Stomach smooth muscle (tissue), 2 donors: Measurements from ENCODE around the gene SCN7A.

Experiments used
- H3K27ac ChIP-seq: one replicate; pipeline ENCODE4 v1.7.0; 2013; ENCODE audit warnings: mild to moderate bottlenecking, low read length, inconsistent platforms
- H3K27me3 ChIP-seq, 2 donors: one replicate each; pipeline ENCODE4 v1.7.0; 2013; ENCODE audit warnings: low read length in 2 of 2; ENCODE audit not compliant: insufficient read depth in 2 of 2, control insufficient read depth in 1 of 2
- H3K36me3 ChIP-seq, 2 donors: one replicate each; pipeline ENCODE4 v1.7.0; 2013; ENCODE audit warnings: low read length in 2 of 2; ENCODE audit not compliant: control insufficient read depth in 2 of 2, insufficient read depth in 2 of 2
- H3K4me1 ChIP-seq: one replicate; pipeline ENCODE4 v1.7.0; 2013; ENCODE audit warnings: low read length; ENCODE audit not compliant: control insufficient read depth, insufficient read depth
- H3K4me3 ChIP-seq, 2 donors: one replicate each; pipeline ENCODE4 v1.7.0; 2013; ENCODE audit warnings: low read length in 2 of 2
- H3K9ac ChIP-seq, 2 donors: one replicate each; pipeline ENCODE4 v1.7.0; 2013; ENCODE audit warnings: low read length in 2 of 2, mild to moderate bottlenecking in 1 of 2
- H3K9me3 ChIP-seq, 2 donors: one replicate each; pipeline ENCODE4 v1.7.0; 2013; ENCODE audit warnings: low read length in 2 of 2; ENCODE audit not compliant: control insufficient read depth in 2 of 2
- donor health status: healthy.
- donor health status: Pancreatic carcinoma.

The SCN7A gene

DNA sequence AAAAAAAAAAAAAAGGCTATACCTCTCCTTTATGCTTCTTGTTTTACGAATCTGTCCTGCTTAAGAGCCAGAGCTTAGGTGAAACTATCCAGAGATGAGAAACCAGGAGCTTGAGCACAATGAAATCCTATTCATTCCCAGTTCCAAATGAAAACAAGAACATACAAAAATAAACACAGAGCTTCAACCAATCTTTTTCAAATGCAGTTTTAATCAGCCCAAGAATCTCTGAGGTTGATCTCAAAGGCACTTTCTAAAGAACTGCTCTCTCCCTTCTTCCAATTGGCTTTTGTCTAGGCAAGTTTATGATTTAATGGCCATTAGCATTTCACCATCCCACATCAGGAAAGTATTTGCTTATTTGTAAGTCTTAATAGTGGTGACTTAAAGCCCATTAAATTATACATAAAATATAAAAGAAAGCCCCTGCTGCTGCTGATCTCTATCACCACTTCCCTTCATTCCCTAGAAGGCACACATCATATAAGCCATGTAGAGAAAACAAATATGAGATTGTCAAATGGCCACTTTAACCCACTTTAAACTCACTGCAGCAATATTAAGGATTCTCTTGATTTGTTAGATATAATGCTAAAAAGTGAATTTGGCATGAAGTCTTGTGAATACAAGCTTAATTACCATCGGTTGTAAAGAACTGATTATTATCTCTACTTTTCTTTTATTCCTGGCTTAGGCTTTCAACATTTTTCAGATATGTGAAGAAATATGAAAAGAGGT lies 89.0 kb downstream of the SCN7A start:
- no peak overlapping the region for H3K27ac ChIP-seq
- H3K27me3 ChIP-seq, result no peaks in the 10 kb centered on the region
- no peak overlapping the region for H3K9ac ChIP-seq
- H3K4me1 ChIP-seq, result no peaks in the 10 kb centered on the region
- no peaks in the 10 kb centered on the region for H3K36me3 ChIP-seq
- no peaks in the 10 kb centered on the region for H3K9me3 ChIP-seq
- no peak overlapping the region for H3K4me3 ChIP-seq

DNA sequence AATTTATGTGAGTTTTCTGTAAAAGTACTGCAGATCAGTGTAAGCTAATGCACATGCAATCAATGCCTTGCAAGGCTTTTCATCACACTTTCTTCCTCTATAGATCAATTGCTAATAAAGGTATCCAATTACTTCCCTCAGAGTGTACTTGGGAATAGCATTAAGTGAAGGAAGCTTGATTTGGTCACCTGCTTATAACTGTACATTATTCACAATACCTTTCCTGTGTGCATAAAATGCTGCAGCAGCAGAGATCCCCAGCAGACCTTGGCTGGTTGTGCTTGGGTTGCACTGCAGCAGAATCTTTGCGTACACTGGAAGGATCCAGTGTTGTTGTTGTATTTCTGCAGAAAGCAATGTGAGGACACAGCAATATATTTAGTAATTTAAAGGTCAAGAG lies 99.8 kb downstream of the SCN7A start:
- Histone ChIP-seq H3K27me3 (no peaks in the 10 kb centered on the region), H3K4me1 (no peaks in the 10 kb centered on the region), H3K9me3 (no peaks in the 10 kb centered on the region), H3K9ac (no peak overlapping the region), H3K4me3 (no peak overlapping the region), H3K36me3 (no peaks in the 10 kb centered on the region), H3K27ac (no peak overlapping the region)

DNA sequence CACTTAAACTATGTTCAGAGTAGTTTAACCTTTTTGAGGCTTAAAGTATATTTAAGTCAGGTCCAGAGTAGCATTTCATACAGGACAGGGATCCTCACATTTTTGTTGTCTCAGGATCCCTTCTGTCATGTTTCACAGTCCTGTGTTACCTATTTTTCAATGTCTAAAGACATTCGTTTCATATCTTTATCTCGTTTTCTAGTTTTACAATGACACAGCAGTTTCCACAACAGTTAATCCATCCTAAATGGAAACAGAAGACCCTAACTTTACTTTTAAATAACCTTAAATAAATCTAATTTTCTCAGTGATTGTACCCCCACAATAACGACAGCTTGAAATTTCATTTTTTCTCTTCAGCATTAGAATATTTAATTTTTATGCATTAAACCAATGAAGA lies 101.0 kb downstream of the SCN7A start:
- Histone ChIP-seq H3K27me3 (no peaks in the 10 kb centered on the region), H3K27ac (no peak overlapping the region), H3K36me3 (no peaks in the 10 kb centered on the region), H3K4me3 (no peak overlapping the region), H3K9me3 (no peaks in the 10 kb centered on the region), H3K9ac (no peak overlapping the region), H3K4me1 (no peaks in the 10 kb centered on the region)

DNA sequence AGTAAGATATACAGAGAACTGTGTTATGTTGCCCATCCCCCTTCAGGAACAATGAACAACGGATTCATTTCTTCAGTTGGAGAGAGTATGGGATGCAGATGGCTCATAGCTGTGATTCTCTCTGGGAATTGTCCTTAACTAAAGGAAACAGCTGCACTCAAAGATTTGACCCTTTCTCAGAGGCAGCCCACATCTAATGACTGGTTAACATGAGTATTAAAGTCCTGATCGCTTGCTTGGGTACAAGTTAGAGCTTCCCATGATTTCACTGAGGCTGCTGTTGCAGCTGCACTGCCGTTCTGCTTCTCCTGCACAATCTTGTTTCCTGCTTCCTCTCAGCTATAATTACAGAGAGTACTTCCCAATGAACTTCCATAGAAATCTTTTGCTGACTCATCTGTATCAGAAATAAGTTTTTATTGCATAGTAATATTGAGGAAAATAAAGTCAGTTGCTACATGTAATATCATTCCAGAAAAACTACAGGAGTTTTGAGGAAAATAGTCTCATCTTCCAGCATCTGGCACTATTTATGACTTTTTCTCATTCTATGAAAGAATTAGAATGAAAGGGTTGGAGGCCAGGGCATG lies 105.5 kb downstream of the SCN7A start:
- H3K27me3 ChIP-seq, result no peaks in the 10 kb centered on the region
- no peak overlapping the region for H3K27ac ChIP-seq
- H3K36me3 ChIP-seq, result no peaks in the 10 kb centered on the region
- H3K4me1 ChIP-seq, result no peaks in the 10 kb centered on the region
- no peak overlapping the region for H3K4me3 ChIP-seq
- no peak overlapping the region for H3K9ac ChIP-seq
- H3K9me3 ChIP-seq, result no peaks in the 10 kb centered on the region

DNA sequence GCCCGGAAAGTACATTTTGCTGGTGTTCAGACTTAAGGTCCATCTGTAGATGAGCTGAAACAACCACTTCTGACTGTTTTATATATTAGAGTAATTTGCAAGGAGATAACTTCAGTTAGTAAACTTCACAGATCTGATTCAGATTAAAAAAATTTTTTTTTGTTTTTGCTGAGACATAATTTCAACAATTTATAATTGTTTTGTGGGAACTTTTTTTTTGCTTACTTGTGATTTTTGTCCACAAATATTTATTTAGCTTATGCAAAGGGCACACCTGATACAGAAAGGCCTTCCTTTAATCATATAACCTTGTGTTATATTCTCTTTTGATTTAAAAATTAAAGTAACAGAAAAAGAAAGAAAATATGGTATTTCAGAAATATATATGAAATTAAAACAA lies 108.7 kb downstream of the SCN7A start:
- Histone ChIP-seq H3K27me3 (no peaks in the 10 kb centered on the region), H3K36me3 (no peaks in the 10 kb centered on the region), H3K4me1 (no peaks in the 10 kb centered on the region), H3K9ac (no peak overlapping the region), H3K4me3 (no peak overlapping the region), H3K27ac (no peak overlapping the region), H3K9me3 (no peaks in the 10 kb centered on the region)

DNA sequence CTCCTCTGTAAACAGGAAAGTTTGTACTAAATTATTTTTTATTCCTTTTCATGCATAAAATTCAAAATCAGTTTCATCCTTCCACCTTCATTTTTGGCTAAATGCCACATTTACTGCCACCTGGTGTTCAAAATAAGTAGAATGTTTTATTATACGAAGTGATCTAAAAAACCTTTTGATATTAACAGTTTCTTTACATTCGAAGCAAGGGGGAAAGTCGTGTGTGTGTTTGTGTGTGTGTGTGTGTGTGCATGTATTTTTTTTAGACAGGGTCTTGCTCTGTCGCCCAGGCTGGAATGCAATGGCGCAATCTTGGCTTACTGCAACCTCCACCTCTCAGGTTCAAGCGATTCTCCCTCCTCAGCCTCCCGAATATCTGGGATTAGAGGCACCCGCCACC lies 109.3 kb downstream of the SCN7A start:
- Histone ChIP-seq H3K9ac (no peak overlapping the region), H3K36me3 (no peaks in the 10 kb centered on the region), H3K27ac (no peak overlapping the region), H3K9me3 (no peaks in the 10 kb centered on the region), H3K27me3 (no peaks in the 10 kb centered on the region), H3K4me1 (no peaks in the 10 kb centered on the region), H3K4me3 (no peak overlapping the region)

DNA sequence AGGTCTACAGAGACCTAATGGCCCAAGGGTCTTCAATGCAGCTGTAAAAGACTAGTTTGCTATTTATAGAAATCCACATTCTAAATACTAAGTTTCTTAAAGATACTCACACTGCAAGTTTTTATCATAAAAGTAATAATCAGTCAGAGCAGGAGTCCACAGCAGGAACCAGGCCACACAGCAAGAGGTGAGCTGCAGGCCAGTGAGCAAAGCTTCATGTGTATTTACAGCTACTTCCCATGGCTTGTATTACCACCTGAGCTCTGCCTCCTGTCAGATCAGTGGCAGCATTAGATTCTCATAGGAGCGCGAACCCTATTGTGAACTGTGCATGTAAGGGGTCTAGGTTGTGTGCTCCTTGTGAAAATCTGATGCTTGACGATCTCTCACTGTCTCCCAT lies 111.6 kb downstream of the SCN7A start:
- Histone ChIP-seq H3K9ac (no peak overlapping the region), H3K9me3 (no peaks in the 10 kb centered on the region), H3K4me3 (no peak overlapping the region), H3K27ac (no peak overlapping the region), H3K27me3 (no peaks in the 10 kb centered on the region), H3K4me1 (no peaks in the 10 kb centered on the region), H3K36me3 (no peaks in the 10 kb centered on the region)

DNA sequence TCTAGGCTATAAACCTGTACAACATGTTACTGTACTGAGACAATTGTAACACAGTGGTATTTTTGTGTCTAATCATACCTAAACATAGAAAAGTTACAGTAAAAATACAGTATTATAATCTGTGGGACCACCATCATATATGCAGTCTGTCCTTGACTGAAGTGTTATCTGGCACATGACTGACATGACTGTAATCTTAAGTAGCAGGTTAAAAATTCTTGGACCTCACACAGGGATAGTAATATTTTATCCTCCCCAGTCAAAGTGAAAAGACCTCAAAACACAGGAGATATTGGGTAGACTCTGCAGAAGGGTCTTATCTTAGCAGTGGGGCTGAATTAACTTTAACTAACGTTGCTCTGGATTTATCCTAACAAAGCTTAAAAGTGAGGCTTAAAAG lies 113.4 kb downstream of the SCN7A start:
- Histone ChIP-seq H3K4me1 (peaks cover 4% of the 10 kb centered on the region), H3K9me3 (no peaks in the 10 kb centered on the region), H3K27ac (no peak overlapping the region), H3K9ac (no peak overlapping the region), H3K27me3 (no peaks in the 10 kb centered on the region), H3K36me3 (no peaks in the 10 kb centered on the region), H3K4me3 (no peak overlapping the region)

DNA sequence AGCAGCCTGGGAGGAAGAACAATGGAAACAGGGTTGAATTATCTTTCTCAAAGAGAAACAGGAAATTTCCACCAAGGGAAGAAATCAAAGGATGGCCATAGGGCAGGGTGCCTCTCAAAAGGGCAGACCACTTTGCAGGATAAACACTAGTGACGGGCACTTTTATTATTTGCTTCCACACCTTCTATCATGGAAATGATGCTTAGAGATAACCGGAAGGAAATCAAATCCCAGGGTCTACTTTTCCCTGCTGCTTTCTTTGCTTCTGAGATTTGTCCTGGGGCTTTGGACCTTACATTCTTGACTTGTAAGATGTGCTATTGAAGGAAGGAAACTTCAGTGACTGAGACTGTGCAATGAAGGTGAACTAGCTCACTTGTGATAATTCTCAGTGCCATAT lies 117.2 kb downstream of the SCN7A start:
- Histone ChIP-seq H3K4me3 (no peak overlapping the region), H3K9ac (no peak overlapping the region), H3K4me1 (peaks cover 10% of the 10 kb centered on the region), H3K27me3 (no peaks in the 10 kb centered on the region), H3K27ac (no peak overlapping the region), H3K9me3 (no peaks in the 10 kb centered on the region), H3K36me3 (no peaks in the 10 kb centered on the region)

DNA sequence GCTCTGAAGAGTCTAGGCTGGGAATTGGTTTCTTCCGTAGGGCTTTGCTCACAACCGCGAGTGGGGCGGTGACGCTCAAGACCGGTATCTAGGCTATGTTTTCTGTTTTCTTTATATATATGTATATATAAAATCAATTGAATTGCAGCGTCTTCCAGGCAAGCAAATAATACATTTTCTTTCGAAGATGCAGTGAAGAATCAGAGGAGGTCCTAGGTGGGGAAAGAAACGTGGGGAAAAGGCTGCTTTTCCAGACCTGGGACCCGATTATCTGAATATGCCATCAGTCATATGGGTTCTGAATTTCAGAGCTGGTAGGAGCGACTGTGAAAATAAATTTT lies 117.6 kb downstream of the SCN7A start:
- H3K9ac ChIP-seq, result no peak overlapping the region
- H3K4me3 ChIP-seq, result peak overlapping the region; percentile 75 to 76
- H3K9me3 ChIP-seq, result no peaks in the 10 kb centered on the region
- peaks cover 10% of the 10 kb centered on the region for H3K4me1 ChIP-seq
- H3K27ac ChIP-seq, result no peak overlapping the region
- H3K36me3 ChIP-seq, result no peaks in the 10 kb centered on the region
- H3K27me3 ChIP-seq, result no peaks in the 10 kb centered on the region

DNA sequence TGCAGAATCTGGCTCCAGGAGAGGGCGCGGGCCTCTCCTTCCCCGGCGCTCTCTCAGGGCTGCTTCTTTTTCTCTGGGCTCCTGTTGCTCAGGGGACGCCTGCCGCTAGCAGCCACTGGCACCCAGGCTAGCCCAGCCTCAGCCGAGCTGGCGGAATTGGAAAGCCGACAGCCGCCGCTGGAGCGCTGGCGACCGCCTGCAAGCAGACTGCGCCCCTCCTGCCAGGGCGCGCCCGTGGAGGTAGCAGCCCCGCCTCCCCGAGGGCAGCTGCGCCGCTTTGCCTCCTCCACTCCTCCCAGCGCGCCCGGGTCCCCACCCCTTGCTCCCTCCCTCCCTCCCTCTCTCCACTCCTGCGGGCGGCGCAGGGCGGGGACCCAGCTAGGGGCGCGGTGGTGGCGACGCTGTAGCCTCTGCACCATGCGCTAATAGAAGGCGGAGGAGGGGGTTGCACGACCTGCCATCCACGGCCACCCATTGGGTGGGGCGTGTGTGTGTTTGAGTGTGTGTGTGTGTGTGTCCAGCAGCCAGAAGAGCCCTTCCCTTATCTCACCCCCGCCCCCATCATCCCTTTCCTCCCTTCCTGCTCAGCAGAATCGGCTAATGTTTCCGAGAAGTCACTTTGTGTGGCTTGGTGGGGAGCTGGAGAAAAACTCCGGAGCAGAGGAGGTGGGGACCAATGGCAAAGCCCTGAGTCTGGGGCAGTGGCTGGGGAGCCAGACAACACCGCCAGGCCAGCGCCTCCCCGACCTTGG lies 118.1 kb downstream of the SCN7A start, which contains the start of gene SCN9A:
Gene SCN9A (minus strand): TSS at position 209 of the 752 bp plus-strand sequence. CDS start 64,188 bp downstream, outside the sequence.
- Histone ChIP-seq H3K9me3 (no peaks in the 10 kb centered on the region), H3K36me3 (no peaks in the 10 kb centered on the region), H3K4me3 (peak within 1 kb of the TSS; percentile 75 to 76), H3K4me1 (peaks cover 10% of the 10 kb centered on the region), H3K27ac (no peak within 1 kb of the TSS), H3K9ac (peak within 1 kb of the TSS; percentile 43 to 60), H3K27me3 (no peaks in the 10 kb centered on the region)
